NT2/D1 (cell line): ENCODE measurements around the gene NDUFAF2.
"Not testable (repeated sequence)": the region's sequence is repeated elsewhere in the genome, so short reads cannot be mapped to it uniquely, and the experiment has no call there.

Experiments
- DNase-seq: peaks from one replicate; pipeline ENCODE4 v3.0.0-alpha.2; 2011; ENCODE audit warnings: low read depth, low spot score
- H3K27me3 ChIP-seq: 2 replicates; pipeline ENCODE4 v1.6.0; 2011; ENCODE audit warnings: mild to moderate bottlenecking; ENCODE audit not compliant: insufficient read length, insufficient read depth
- H3K36me3 ChIP-seq: 2 replicates; pipeline ENCODE4 v1.6.1; 2011; ENCODE audit warnings: mild to moderate bottlenecking, low read length, mixed read lengths; ENCODE audit not compliant: insufficient read depth, insufficient read length
- H3K4me1 ChIP-seq: 2 replicates; pipeline ENCODE4 v1.5.1; 2011; ENCODE audit not compliant: insufficient read depth, insufficient read length
- H3K4me3 ChIP-seq: 2 replicates; pipeline ENCODE4 v1.5.1; 2011; ENCODE audit warnings: low read depth; ENCODE audit not compliant: insufficient read length
- H3K9ac ChIP-seq: 2 replicates; pipeline ENCODE4 v1.6.0; 2011; ENCODE audit warnings: low read depth; ENCODE audit not compliant: insufficient read length
- H3K9me3 ChIP-seq: 2 replicates; pipeline ENCODE4 v1.5.1; 2011; ENCODE audit warnings: mild to moderate bottlenecking, low read length; ENCODE audit not compliant: insufficient read depth
- SUZ12 ChIP-seq: IDR thresholded peaks from 2 replicates; pipeline ENCODE4 v1.6.1; 2011; ENCODE audit not compliant: insufficient read length, insufficient read depth; ENCODE audit errors: extremely low read depth
- YY1 ChIP-seq: IDR thresholded peaks from 2 replicates; pipeline ENCODE4 v1.6.1; 2011; ENCODE audit not compliant: insufficient read length, insufficient read depth
- ZNF274 ChIP-seq: IDR thresholded peaks from 2 replicates; pipeline ENCODE4 v1.6.1; 2011; ENCODE audit warnings: mild to moderate bottlenecking, low read depth, low read length

NDUFAF2 gene

DNA sequence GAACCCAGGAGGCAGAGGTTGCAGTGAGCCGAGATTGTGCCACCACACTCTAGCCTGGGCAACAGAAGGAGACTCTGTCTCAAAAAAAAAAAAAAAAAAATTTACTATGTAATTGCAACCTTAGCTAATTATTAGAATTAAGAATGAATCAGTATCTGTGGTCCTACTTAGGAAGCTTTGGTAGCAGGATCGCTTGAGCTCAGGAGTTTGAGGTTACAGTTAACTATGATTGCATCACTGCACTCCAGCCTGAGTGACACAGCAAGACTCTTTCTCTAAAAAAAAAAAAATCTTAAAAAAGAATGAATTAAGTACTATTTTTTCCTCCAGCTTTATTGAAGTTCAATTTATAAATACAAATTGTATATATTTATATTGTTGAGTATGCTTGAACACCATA is 16.7 kb downstream of the NDUFAF2 start:
- Histone ChIP-seq H3K36me3 (no peaks in the 10 kb centered on the region), H3K4me1 (no peaks in the 10 kb centered on the region), H3K27me3 (no peaks in the 10 kb centered on the region), H3K9me3 (no peaks in the 10 kb centered on the region), H3K4me3 (no peak overlapping the region), H3K9ac (no peak overlapping the region)
- no peak for DNase-seq
- TF ChIP-seq SUZ12 (no peak), YY1 (no peak), ZNF274 (no peak)

DNA sequence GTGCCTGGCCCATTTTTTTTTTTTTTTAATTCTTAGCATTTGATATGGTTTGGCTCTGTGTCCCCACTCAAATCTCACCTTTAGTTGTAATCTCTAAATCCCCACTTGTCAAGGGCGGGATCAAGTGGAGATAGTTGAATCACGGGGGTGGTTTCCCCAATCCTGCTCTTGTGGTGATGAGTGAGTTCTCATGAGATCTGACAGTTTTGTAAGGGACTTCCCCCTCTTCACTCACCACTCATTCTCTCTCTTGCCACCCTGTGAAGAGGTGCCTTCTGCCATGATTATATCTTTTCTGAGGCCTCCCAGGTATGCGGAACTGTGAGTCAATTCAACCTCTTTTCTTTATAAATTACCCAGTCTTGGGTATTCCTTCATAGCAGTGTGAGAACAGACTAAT is 27.2 kb downstream of the NDUFAF2 start:
- H3K4me3 ChIP-seq, result no peak overlapping the region
- H3K4me1 ChIP-seq, result no peaks in the 10 kb centered on the region
- no peak for DNase-seq
- H3K9ac ChIP-seq, result no peak overlapping the region
- no peaks in the 10 kb centered on the region for H3K36me3 ChIP-seq
- H3K9me3 ChIP-seq, result no peaks in the 10 kb centered on the region
- TF ChIP-seq ZNF274 (no peak), SUZ12 (no peak), YY1 (no peak)
- H3K27me3 ChIP-seq, result no peaks in the 10 kb centered on the region

DNA sequence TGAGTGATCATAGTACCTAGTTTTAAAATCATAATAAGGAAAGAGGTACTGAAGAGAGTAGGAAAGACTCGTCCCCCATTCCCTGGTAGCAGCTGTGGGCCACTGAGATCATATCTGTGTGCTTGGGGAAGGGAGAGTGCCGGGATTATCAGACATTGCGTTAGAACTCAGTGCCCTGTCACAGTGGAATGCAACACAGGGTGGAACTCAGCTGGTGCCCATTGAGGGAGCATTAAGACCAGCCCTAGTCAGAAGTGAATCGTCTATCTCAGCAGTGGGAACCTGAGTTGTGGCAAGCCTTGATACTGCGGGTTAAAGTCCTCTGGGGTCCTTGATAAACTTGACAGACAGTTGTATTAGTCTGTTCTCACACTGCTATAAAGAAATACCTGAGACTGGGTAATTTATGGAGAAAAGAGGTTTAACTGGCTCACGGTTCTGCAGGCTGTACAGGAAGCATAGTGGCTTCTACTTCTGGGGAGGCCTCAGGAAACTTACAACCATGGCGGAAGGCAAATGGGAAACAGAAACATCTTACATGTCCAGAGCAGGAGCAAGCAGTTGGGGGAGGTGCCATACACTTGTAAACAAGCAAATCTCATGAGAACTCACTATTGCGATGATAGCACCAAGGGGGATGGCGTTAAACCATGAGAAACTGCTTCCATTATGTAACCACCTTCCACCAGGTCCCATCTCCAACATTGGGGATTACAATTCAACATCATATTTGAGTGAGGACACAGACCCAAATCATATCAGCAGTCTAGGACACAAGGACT is 33.1 kb downstream of the NDUFAF2 start:
- no peaks in the 10 kb centered on the region for H3K4me1 ChIP-seq
- no peak overlapping the region for H3K9ac ChIP-seq
- no peaks in the 10 kb centered on the region for H3K9me3 ChIP-seq
- no peaks in the 10 kb centered on the region for H3K36me3 ChIP-seq
- TF ChIP-seq YY1 (no peak), SUZ12 (no peak)
- DNase-seq, result no peak
- no peak overlapping the region for H3K4me3 ChIP-seq
- no peaks in the 10 kb centered on the region for H3K27me3 ChIP-seq

DNA sequence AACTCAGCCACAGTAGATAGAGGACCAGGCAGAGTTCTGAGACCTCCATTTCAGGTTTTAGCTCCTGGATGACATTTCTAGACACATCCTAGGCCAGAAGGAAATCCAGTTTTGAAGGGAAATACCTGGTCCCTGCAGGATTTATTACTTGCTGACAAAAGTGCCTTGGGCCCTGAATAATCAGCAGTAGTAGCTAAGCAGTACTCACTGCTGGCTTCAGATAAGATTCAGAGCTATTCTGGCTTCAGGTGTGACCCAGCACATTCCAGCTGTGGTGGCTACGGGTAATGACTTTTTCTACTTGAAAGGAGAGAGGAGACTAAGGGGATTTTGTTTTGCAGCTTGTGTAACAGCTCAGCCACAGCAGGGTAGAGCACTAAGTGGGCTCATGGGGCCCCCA is 34.0 kb downstream of the NDUFAF2 start:
- H3K27me3 ChIP-seq, result no peaks in the 10 kb centered on the region
- no peak for DNase-seq
- no peak for TF ChIP-seq YY1
- no peak for TF ChIP-seq ZNF274
- TF ChIP-seq SUZ12, result no peak
- no peaks in the 10 kb centered on the region for H3K9me3 ChIP-seq
- no peaks in the 10 kb centered on the region for H3K4me1 ChIP-seq
- no peaks in the 10 kb centered on the region for H3K36me3 ChIP-seq
- no peak overlapping the region for H3K9ac ChIP-seq
- H3K4me3 ChIP-seq, result no peak overlapping the region

DNA sequence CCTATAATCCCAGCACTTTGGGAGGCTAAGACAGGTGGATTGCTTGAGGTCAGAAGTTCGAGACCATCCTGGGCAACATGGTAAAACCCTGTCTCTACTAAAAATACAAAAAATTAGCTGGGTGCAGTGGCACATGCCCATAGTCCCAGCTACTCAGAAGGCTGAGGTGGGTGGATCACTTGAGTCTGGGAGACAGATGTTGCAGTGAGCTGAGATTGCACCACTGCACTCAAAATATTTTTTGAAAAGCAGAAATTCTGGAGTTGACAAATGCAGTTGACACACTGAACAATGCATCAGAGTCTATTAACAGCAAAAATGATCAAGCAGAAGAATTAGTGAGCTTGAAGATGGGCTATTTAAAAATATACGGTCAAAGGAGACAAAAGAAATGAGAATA is 35.5 kb downstream of the NDUFAF2 start:
- H3K4me1 ChIP-seq, result no peaks in the 10 kb centered on the region
- no peaks in the 10 kb centered on the region for H3K36me3 ChIP-seq
- H3K27me3 ChIP-seq, result no peaks in the 10 kb centered on the region
- no peaks in the 10 kb centered on the region for H3K9me3 ChIP-seq
- no peak for DNase-seq
- no peak for TF ChIP-seq ZNF274
- TF ChIP-seq YY1, result no peak
- no peak for TF ChIP-seq SUZ12
- H3K9ac ChIP-seq, result no peak overlapping the region
- H3K4me3 ChIP-seq, result no peak overlapping the region

DNA sequence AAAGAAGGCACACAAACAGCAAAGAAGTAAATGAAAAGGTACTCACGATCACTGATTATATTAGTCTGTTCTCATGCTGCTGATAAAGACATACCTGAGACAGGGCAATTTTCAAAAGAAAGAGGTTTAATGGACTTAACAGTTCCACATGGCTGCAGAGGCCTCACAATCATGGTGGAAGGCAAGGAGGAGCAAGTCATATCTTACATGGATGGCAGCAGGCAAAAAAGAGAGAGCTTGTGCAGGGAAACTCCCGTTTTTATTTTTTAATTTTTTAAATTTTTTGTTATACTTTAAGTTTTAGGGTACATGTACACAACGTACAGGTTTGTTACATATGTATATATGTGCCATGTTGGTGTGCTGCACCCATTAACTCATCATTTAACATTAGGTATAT is 37.1 kb downstream of the NDUFAF2 start:
- not testable (repeated sequence) for H3K9me3 ChIP-seq, H3K4me1 ChIP-seq, H3K36me3 ChIP-seq, H3K4me3 ChIP-seq, H3K9ac ChIP-seq, DNase-seq, H3K27me3 ChIP-seq

DNA sequence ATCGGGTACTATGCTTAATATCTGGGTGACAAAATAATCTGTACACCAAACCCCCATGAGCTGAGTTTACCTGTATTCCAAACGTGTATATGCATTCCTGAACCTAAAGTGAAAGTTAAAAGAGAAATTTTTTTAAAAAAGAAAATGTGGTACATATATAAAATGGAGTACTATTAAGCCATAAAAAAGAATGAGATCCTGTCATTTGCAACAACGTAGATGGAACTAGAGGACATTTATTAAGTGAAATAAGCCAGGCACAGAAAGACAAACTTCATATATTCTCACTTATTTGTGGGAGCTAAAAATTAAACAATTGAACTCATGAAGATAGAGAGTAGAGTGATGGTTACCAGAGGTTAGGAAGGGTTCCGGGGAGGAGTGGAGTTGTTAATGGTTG is 44.8 kb downstream of the NDUFAF2 start:
- H3K36me3 ChIP-seq, result peaks cover 5% of the 10 kb centered on the region
- H3K9me3 ChIP-seq, result peaks cover 18% of the 10 kb centered on the region; the same call in 1 of the 2 replicates
- no peak overlapping the region for H3K4me3 ChIP-seq
- no peak overlapping the region for H3K9ac ChIP-seq
- no peak for TF ChIP-seq SUZ12
- TF ChIP-seq ZNF274, result no peak
- no peaks in the 10 kb centered on the region for H3K4me1 ChIP-seq
- no peaks in the 10 kb centered on the region for H3K27me3 ChIP-seq
- no peak for DNase-seq
